ENCODE measurements around the gene SLC43A2. TPM values are rescaled to one million over a fixed set of nuclear protein-coding genes. Genes with fewer than 3 reads are reported as not detected.
A peak's percentile ranks its signal among the peaks of the same experiment; 100 is the strongest.

The SLC43A2 gene
- total and polyA plus RNA-seq, 4 donors: 27.0 to 125 (median 68.6) TPM

DNA sequence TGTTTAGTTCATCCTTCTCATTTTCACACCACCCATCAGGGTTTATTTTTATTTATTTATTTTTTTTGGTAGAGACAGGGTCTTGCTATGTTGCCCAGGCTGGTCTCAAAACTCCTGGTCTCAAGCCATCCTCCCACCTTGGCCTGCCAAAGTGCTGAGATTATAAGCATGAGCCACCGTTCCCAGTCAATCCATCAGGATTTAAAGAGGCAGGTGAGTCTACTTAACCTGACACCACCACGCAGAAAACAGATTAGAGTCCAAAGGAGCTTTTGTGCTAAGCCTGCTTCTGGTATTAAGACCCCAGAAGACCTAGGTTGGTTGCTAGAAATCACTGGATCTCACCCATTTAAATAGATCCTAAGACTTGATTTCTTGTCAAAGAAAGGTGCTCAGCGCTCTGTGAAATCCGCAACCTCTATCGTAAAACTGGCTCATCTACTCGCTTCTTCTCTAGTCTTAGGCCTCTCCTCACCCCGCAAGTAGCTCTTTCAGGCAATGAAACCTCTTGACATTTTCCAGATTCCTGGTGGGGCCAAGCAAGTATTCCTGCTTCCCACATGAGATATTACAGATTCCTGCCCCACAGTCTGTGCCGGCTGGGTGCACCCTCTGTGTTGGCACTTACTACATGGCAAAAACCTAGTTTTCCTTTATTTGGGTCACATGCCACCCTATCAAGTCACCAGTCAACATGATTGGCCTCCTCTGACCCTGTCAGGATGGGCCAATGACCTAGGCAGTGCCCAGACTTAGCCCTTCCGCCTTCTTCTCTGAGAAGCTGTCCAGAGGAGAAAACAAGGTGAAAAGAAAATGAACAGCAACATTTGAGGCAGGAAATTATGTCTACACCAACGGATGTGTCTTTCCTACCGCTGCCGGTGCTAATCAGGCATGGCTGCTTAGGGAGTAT is 75.0 kb downstream of the SLC43A2 start:
- peaks cover 2 to 12% (median 10%) of the 10 kb centered on the region in 5 donors for H3K4me1 ChIP-seq (ENCODE audit: control insufficient read depth in 5 of 5, insufficient read depth in 5 of 5, low read length in 5 of 5)
- peak overlapping the region in 1 of 2 donors; percentile 44 for H3K27ac ChIP-seq (ENCODE audit: low read depth in 1 of 2, low read length in 1 of 2)
- peak overlapping the region in 1 of 2 donors; percentile 28 for H3K9ac ChIP-seq (ENCODE audit: insufficient read depth in 1 of 2, low read length in 2 of 2)
- no peaks in the 10 kb centered on the region for H3K27me3 ChIP-seq (ENCODE audit: control insufficient read depth in 3 of 3, insufficient read depth in 3 of 3, low read length in 2 of 3)
- WGBS, 2 donors: 71 to 75% methylated on average over 12 of the region's 12 CpGs
- ATAC-seq (ENCODE audit: insufficient read depth, low FRiP score): no peak
- no peak overlapping the region for H3K4me3 ChIP-seq
- H3K9me3 ChIP-seq (ENCODE audit: control insufficient read depth in 4 of 4, insufficient read depth in 3 of 4, low read length in 3 of 4): no peaks in the 10 kb centered on the region
- TF ChIP-seq, protein P1, sequence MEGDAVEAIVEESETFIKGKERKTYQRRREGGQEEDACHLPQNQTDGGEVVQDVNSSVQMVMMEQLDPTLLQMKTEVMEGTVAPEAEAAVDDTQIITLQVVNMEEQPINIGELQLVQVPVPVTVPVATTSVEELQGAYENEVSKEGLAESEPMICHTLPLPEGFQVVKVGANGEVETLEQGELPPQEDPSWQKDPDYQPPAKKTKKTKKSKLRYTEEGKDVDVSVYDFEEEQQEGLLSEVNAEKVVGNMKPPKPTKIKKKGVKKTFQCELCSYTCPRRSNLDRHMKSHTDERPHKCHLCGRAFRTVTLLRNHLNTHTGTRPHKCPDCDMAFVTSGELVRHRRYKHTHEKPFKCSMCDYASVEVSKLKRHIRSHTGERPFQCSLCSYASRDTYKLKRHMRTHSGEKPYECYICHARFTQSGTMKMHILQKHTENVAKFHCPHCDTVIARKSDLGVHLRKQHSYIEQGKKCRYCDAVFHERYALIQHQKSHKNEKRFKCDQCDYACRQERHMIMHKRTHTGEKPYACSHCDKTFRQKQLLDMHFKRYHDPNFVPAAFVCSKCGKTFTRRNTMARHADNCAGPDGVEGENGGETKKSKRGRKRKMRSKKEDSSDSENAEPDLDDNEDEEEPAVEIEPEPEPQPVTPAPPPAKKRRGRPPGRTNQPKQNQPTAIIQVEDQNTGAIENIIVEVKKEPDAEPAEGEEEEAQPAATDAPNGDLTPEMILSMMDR (IDR thresholded peaks at IDR 0.05; ENCODE audit: control extremely low read depth, extremely low read depth): no peak
- peaks cover 10 to 32% (median 17%) of the 10 kb centered on the region in 4 donors for H3K36me3 ChIP-seq (ENCODE audit: control insufficient read depth in 4 of 4, insufficient read depth in 4 of 4, low read length in 4 of 4)
- peak in 2 of 3 donors; percentile 43 to 62 for DNase-seq

DNA sequence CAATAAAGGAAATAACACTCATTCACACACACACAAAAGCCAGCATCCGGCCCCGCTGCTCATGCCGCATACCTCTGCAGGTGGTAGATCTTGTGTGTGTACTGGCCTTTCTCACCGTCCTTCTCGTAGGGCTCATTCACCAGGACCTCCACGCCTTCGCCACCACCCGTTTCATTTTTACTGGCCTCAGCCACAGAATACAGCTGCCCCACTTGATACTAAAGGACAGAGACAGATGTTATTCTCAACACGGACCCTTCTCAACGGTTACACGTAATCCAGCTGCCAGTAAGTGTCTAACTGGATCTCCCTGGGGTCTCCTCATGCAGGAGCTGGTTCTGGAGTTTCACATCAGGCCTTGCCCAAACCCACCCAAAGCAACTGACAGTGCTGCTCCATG is 75.7 kb downstream of the SLC43A2 start:
- H3K4me1 ChIP-seq (ENCODE audit: control insufficient read depth in 5 of 5, insufficient read depth in 5 of 5, low read length in 5 of 5): peaks cover 2 to 12% (median 10%) of the 10 kb centered on the region in 5 donors
- no peak for DNase-seq
- ATAC-seq (ENCODE audit: insufficient read depth, low FRiP score): no peak
- no peak overlapping the region for H3K4me3 ChIP-seq
- TF ChIP-seq, protein P1 (IDR thresholded peaks at IDR 0.05; ENCODE audit: control extremely low read depth, extremely low read depth): no peak
- H3K27ac ChIP-seq (ENCODE audit: low read depth in 1 of 2, low read length in 1 of 2): no peak overlapping the region
- no peak overlapping the region for H3K9ac ChIP-seq (ENCODE audit: insufficient read depth in 1 of 2, low read length in 2 of 2)
- no peaks in the 10 kb centered on the region for H3K9me3 ChIP-seq (ENCODE audit: control insufficient read depth in 4 of 4, insufficient read depth in 3 of 4, low read length in 3 of 4)
- WGBS, 2 donors: 87 to 94% methylated on average over 11 of the region's 11 CpGs
- peaks cover 13 to 37% (median 22%) of the 10 kb centered on the region in 4 donors for H3K36me3 ChIP-seq (ENCODE audit: control insufficient read depth in 4 of 4, insufficient read depth in 4 of 4, low read length in 4 of 4)
- H3K27me3 ChIP-seq (ENCODE audit: control insufficient read depth in 3 of 3, insufficient read depth in 3 of 3, low read length in 2 of 3): no peaks in the 10 kb centered on the region

DNA sequence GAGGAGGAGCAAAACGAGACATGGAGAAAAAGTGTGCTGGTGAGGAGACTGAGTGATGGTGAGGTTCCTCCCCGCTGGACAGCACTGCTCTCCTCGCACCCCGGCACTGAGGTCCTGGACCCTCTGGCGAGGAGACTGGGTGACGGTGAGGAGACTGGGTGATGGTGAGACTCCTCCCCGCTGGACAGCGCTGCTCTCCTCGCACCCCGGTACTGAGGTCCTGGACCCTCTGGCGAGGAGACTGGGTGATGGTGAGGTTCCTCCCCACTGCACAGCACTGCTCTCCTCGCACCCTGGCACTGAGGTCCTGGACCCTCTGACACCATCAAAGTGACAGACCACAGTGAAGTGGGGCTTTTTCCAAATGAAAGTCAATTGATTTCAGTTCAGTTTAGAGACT is 76.9 kb downstream of the SLC43A2 start:
- ATAC-seq (ENCODE audit: insufficient read depth, low FRiP score): no peak
- H3K9me3 ChIP-seq (ENCODE audit: control insufficient read depth in 4 of 4, insufficient read depth in 3 of 4, low read length in 3 of 4): no peaks in the 10 kb centered on the region
- peaks cover 8 to 31% (median 22%) of the 10 kb centered on the region in 4 donors for H3K36me3 ChIP-seq (ENCODE audit: control insufficient read depth in 4 of 4, insufficient read depth in 4 of 4, low read length in 4 of 4)
- DNase-seq: no peak
- WGBS, 2 donors: 95 to 96% methylated on average over 12 of the region's 12 CpGs
- no peak overlapping the region for H3K9ac ChIP-seq (ENCODE audit: insufficient read depth in 1 of 2, low read length in 2 of 2)
- H3K27me3 ChIP-seq (ENCODE audit: control insufficient read depth in 3 of 3, insufficient read depth in 3 of 3, low read length in 2 of 3): no peaks in the 10 kb centered on the region
- no peak overlapping the region for H3K27ac ChIP-seq (ENCODE audit: low read depth in 1 of 2, low read length in 1 of 2)
- TF ChIP-seq, protein P1 (IDR thresholded peaks at IDR 0.05; ENCODE audit: control extremely low read depth, extremely low read depth): no peak
- no peak overlapping the region for H3K4me3 ChIP-seq
- H3K4me1 ChIP-seq (ENCODE audit: control insufficient read depth in 5 of 5, insufficient read depth in 5 of 5, low read length in 5 of 5): peaks cover 2 to 12% (median 8%) of the 10 kb centered on the region in 5 donors
